A673 (cell line): ENCODE data around the gene LRRFIP1. TPM values are rescaled to one million over a fixed set of nuclear protein-coding genes. Genes with fewer than 3 reads are reported as not detected.
A peak's percentile ranks its signal among the peaks of the same experiment; 100 is the strongest.

ENCODE experiments used
- BruUV-seq: library from RNA; stranded (reverse); fragments of 400-500 nt; replicated peaks from 2 replicates; lab custom pipeline; 2021; lab: Mats Ljungman, UMichigan
- CTCF ChIA-PET: fragments of 300-600 bp; sonication (Branson Sonifier 250); formaldehyde crosslinking; loops from one replicate; lab custom pipeline; 2022; ENCODE audit warnings: antibody characterized with exemption; lab: Charles Lee
- POLR2A ChIA-PET: fragments of 300-600 bp; sonication (Branson Sonifier 250); formaldehyde crosslinking; loops from one replicate; lab custom pipeline; 2022; ENCODE audit warnings: antibody characterized with exemption; ENCODE audit not compliant: low non-redundant PET; lab: Charles Lee
- DNase-seq: peaks from one replicate; pipeline ENCODE4 v3.0.0-alpha.2; 2015; ENCODE audit warnings: low spot score
- H3K27ac ChIP-seq: fragments of 200-600 bp; sonication (generic); 2 replicates; pipeline ENCODE4 v1.5.1; 2016; ENCODE audit warnings: mixed run types, low read depth, mild to moderate bottlenecking, mixed read lengths, antibody characterized with exemption, low read length; ENCODE audit not compliant: poor library complexity, severe bottlenecking
- H3K27me3 ChIP-seq: fragments of 200-600 bp; sonication (generic); replicated peaks from 2 replicates; pipeline ENCODE4 v1.6.1; 2017; ENCODE audit warnings: mixed run types, low read depth, mild to moderate bottlenecking, mixed read lengths, antibody characterized with exemption, low read length; ENCODE audit not compliant: insufficient read depth, poor library complexity
- H3K36me3 ChIP-seq: fragments of 200-600 bp; sonication (generic); 2 replicates; pipeline ENCODE4 v1.6.1; 2016; ENCODE audit warnings: mixed run types, mild to moderate bottlenecking, mixed read lengths, antibody characterized with exemption, low read length; ENCODE audit not compliant: insufficient read depth, poor library complexity, severe bottlenecking
- H3K4me1 ChIP-seq: fragments of 200-600 bp; sonication (generic); 2 replicates; pipeline ENCODE4 v1.6.1; 2017; ENCODE audit warnings: mixed run types, mild to moderate bottlenecking, mixed read lengths, antibody characterized with exemption, low read length; ENCODE audit not compliant: insufficient read depth, poor library complexity, severe bottlenecking
- H3K4me3 ChIP-seq: fragments of 200-600 bp; sonication (generic); 2 replicates; pipeline ENCODE4 v1.5.1; 2016; ENCODE audit warnings: low read depth, mixed run types, mild to moderate bottlenecking, mixed read lengths, low read length; ENCODE audit not compliant: poor library complexity, severe bottlenecking
- H3K9me3 ChIP-seq: fragments of 200-600 bp; sonication (generic); 2 replicates; pipeline ENCODE4 v1.6.1; 2016; ENCODE audit warnings: mixed run types, low read depth, mild to moderate bottlenecking, mixed read lengths, antibody characterized with exemption, low read length; ENCODE audit not compliant: poor library complexity, severe bottlenecking
- EZH2 ChIP-seq: fragments of 200-600 bp; sonication (generic); IDR thresholded peaks from 2 replicates; pipeline ENCODE4 v1.6.1; 2017; ENCODE audit warnings: borderline replicate concordance, low read depth, mild to moderate bottlenecking, mixed read lengths, antibody characterized with exemption, low read length; ENCODE audit not compliant: poor library complexity, severe bottlenecking
- intact Hi-C: fragments of 100-400 bp; cut with micrococcal nuclease; formaldehyde crosslinking; loops from one replicate; pipeline ENCODE4 v1.10.0; 2022; ENCODE audit not compliant: unreplicated experiment
- total RNA-seq: library from RNA; stranded (reverse); gene quantifications from 2 replicates; pipeline ENCODE4 v1.2.3, GENCODE V29; 2021
- TF ChIP-seq, protein P1 (sequence below): fragments of 300-800, 200-600 bp; sonication (generic); conservative IDR thresholded peaks from 2 replicates; pipeline ENCODE4 v1.5.1; 2017; ENCODE audit warnings: low read depth, mild to moderate bottlenecking, antibody characterized with exemption, low read length, moderate library complexity, mixed read lengths

LRRFIP1 gene
- total RNA-seq, 1 experiment from 2014 or later: 69.3 TPM

DNA sequence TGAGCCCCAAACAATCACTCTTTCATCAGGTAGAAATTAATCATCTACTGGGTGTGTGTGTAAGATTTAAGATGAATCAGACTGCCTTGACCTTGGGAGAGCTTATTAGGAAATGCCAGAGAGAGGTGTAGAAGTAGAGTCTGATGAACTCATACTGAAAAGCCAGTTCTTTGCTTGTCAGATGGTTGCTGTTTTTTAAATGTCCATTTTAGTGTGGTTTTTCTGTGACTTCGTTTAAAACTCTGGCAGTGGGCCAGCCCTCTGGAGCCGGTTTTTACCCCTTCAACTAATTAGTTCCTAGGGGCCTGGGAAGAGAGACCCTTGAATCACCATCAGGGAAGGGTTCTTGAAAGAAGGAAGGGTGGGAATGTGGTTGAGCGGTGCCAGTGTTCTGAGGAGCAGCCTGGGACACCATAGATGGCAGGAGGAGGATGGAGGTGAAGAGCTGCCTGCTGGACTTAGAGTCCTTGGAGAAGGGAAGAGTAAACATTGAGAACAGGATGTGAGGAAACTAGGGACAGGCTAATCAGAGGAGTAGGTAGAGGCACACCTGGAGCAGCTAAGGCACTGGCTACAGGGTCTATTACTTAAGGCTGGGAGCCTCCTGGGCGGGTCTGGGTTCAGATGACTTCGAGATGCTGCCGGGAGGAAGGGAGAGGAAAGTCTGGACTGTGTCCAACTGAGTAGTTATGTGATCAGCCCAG, 66.1 kb downstream of the LRRFIP1 start:
- no peak for DNase-seq
- peak overlapping the region; percentile 76 for H3K4me3 ChIP-seq
- H3K4me1 ChIP-seq: peaks cover 68% of the 10 kb centered on the region
- TF ChIP-seq EZH2: no peak
- TF ChIP-seq, protein P1, sequence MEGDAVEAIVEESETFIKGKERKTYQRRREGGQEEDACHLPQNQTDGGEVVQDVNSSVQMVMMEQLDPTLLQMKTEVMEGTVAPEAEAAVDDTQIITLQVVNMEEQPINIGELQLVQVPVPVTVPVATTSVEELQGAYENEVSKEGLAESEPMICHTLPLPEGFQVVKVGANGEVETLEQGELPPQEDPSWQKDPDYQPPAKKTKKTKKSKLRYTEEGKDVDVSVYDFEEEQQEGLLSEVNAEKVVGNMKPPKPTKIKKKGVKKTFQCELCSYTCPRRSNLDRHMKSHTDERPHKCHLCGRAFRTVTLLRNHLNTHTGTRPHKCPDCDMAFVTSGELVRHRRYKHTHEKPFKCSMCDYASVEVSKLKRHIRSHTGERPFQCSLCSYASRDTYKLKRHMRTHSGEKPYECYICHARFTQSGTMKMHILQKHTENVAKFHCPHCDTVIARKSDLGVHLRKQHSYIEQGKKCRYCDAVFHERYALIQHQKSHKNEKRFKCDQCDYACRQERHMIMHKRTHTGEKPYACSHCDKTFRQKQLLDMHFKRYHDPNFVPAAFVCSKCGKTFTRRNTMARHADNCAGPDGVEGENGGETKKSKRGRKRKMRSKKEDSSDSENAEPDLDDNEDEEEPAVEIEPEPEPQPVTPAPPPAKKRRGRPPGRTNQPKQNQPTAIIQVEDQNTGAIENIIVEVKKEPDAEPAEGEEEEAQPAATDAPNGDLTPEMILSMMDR: no peak
- peak overlapping the region; percentile 63 for H3K27ac ChIP-seq
- no peaks in the 10 kb centered on the region for H3K9me3 ChIP-seq
- POLR2A ChIA-PET: no interaction called here
- no peaks in the 10 kb centered on the region for H3K27me3 ChIP-seq
- H3K36me3 ChIP-seq: no peaks in the 10 kb centered on the region
- intact Hi-C loops: loop anchor here (5.0 kb wide), 1 partner anchor 34 kb away; no protein-coding TSS in a partner anchor
- no TSS peak for BruUV-seq
- CTCF ChIA-PET: interaction anchor here (0.6 kb wide), 1 partner anchor 9 kb away, joined by 3 read pairs; no protein-coding TSS in a partner anchor

DNA sequence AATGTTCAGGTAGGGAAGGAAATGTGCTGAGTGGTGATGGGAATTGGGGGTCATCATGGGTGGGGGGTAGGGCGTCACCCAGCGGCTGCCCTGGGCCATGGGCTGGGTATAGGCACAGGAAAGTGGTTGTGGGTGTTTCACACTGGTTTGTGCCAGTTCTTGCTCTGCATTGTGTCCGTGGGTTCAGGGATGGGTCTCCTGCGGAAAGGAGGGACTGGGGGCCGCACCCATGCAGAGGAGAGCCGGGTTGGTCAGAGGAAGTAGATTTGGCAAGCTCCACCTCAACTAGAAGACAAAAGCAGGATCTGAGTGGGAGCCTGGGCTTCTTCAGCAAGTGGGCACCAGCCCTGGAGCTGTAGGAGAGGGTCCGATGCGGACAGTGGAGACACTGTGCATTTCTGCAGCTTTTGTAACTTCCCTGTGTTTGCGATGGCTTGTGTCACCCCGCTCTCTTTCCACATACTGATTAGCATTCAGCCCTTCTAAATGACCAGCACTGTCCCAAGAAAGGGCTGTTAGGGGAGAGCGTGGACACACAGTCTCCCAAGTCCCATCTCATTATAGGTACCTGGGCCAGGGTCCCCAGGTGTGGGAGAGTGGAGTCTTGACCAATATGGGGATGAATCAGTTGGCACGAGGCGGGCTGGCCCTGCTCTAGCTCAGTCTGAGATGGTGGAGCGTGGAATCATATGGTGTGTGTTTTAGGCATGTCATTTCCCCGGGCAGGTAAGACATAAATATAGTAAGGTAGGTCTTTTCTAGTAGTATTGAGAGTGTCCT, 67.2 kb downstream of the LRRFIP1 start:
- Histone ChIP-seq H3K27ac (peak overlapping the region; percentile 63), H3K4me1 (peaks cover 72% of the 10 kb centered on the region), H3K27me3 (no peaks in the 10 kb centered on the region), H3K36me3 (no peaks in the 10 kb centered on the region), H3K4me3 (peak overlapping the region; percentile 76), H3K9me3 (no peaks in the 10 kb centered on the region)
- ChIA-PET CTCF (no interaction called here), POLR2A (no interaction called here)
- intact Hi-C loops: loop anchor here (5.0 kb wide), 1 partner anchor 33 kb away; no protein-coding TSS in a partner anchor
- no peak for TF ChIP-seq EZH2
- TF ChIP-seq, protein P1: no peak
- BruUV-seq: no TSS peak
- no peak for DNase-seq

- DNase-seq: peak; percentile 75
- H3K9me3 ChIP-seq: no peaks in the 10 kb centered on the region
- peak overlapping the region; percentile 4 for H3K4me3 ChIP-seq
- intact Hi-C loops: no loop called here
- no peaks in the 10 kb centered on the region for H3K36me3 ChIP-seq
- no peaks in the 10 kb centered on the region for H3K27me3 ChIP-seq
- TF ChIP-seq EZH2: no peak
- TF ChIP-seq, protein P1: no peak
- H3K27ac ChIP-seq: peak overlapping the region; percentile 63
- ChIA-PET POLR2A (no interaction called here), CTCF (no interaction called here)
- BruUV-seq: no TSS peak
- peaks cover 72% of the 10 kb centered on the region for H3K4me1 ChIP-seq
Observed at GRCh38 chr2:237695201-237695780, 67.9 kb downstream of the LRRFIP1 start.
